Thoracic aorta (tissue), 2 donors: ENCODE measurements around the gene GCK. TPM values are rescaled to one million over a fixed set of nuclear protein-coding genes. Genes with fewer than 3 reads are reported as not detected.

Experiments used
- ATAC-seq: fragments of 150-250 bp; one replicate; pipeline ENCODE4 v1.8.0; 2017; ENCODE audit warnings: low read depth; ENCODE audit not compliant: insufficient number of reproducible peaks, low FRiP score
- DNase-seq: peaks from one replicate; pipeline ENCODE4 v3.0.0-alpha.2; 2020; ENCODE audit warnings: low spot score
- H3K27ac ChIP-seq, 2 donors: fragments of 200-600 bp; sonication (generic); 1 replicate in 1 of 2; 2 replicates in 1 of 2; pipeline ENCODE4 v1.5.1; 2016; ENCODE audit warnings: mild to moderate bottlenecking in 2 of 2, moderate library complexity in 2 of 2
- H3K27me3 ChIP-seq: fragments of 200-600 bp; sonication (generic); replicated peaks from 2 replicates; pipeline ENCODE4 v1.6.0; 2016; ENCODE audit warnings: mild to moderate bottlenecking; ENCODE audit not compliant: insufficient read depth
- H3K36me3 ChIP-seq: fragments of 200-600 bp; sonication (generic); one replicate; pipeline ENCODE4 v1.5.1; 2016
- H3K4me1 ChIP-seq, 2 donors: fragments of 200-600 bp; sonication (generic); 1 replicate in 1 of 2; 2 replicates in 1 of 2; pipeline versions ENCODE4 v1.5.1 to v1.6.0; 2016; ENCODE audit warnings: low read depth in 2 of 2, mild to moderate bottlenecking in 1 of 2; ENCODE audit not compliant: control insufficient read depth in 1 of 2
- H3K4me3 ChIP-seq: fragments of 200-600 bp; sonication (generic); 2 replicates; pipeline ENCODE4 v1.5.1; 2016; ENCODE audit warnings: mild to moderate bottlenecking
- H3K9me3 ChIP-seq: fragments of 200-600 bp; sonication (generic); 2 replicates; pipeline ENCODE4 v1.5.1; 2016
- CTCF ChIP-seq: fragments of 200-600 bp; sonication (generic); IDR thresholded peaks from one replicate; pipeline ENCODE4 v1.5.1; 2019; ENCODE audit warnings: antibody characterized with exemption
- total RNA-seq, 2 donors: library from RNA; depleted of rRNA; stranded (reverse); fragments of >200 nt; gene quantifications; one replicate each; pipeline versions ENCODE4 v1.1.0 to v1.2.3, GENCODE V29; 2016

The GCK gene
- total RNA-seq, 2 donors from 2014 or later: 1.6 to 2.3 TPM

DNA sequence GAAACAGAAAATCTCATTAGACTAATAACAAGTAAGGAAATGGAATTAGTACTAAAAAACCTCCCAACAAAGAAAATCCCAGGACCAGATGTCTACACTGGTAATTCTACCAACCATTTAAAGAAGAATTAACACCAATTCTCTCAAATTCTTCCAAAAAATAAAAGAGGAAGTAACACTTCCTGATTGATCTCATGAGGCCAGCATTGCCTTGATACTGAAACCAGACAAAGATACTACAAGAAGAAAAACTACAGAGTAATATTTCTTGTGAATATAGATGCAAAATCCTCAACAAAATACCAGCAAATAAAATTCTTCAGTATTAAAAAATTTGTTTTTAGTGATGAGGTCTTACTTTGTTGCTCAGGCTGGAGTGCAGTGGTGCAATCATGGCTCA, 21.3 kb downstream of the GCK start:
- no peak for DNase-seq
- ATAC-seq: no peak
- Histone ChIP-seq H3K36me3 (no peaks in the 10 kb centered on the region), H3K4me1 (no peaks in the 10 kb centered on the region), H3K27me3 (no peaks in the 10 kb centered on the region), H3K27ac (no peak overlapping the region), H3K9me3 (no peaks in the 10 kb centered on the region), H3K4me3 (no peak overlapping the region)
- no peak for TF ChIP-seq CTCF

DNA sequence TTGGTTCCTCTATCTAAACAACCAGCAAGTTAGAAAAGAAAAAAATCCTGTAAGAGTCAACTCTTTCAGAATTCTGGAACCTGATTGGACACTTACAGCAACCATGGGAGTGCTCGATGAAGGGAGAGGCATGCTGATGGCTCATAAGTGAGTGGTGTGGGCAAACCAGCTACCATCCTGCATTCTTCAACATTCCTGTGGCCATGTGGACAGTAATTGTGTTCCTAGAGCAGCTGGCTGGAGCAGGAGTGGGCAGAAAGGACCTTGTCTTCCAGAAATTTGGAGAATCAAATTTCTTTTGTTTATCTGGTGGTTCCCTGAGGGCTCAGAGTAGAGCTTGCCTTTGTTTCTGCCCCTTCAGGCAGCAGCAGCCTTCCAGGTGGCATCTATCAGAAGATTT, 25.6 kb downstream of the GCK start:
- no peak for ATAC-seq
- H3K36me3 ChIP-seq: no peaks in the 10 kb centered on the region
- no peak overlapping the region for H3K4me3 ChIP-seq
- no peaks in the 10 kb centered on the region for H3K9me3 ChIP-seq
- H3K27ac ChIP-seq: no peak overlapping the region
- TF ChIP-seq CTCF: no peak
- no peaks in the 10 kb centered on the region for H3K27me3 ChIP-seq
- no peaks in the 10 kb centered on the region for H3K4me1 ChIP-seq
- no peak for DNase-seq

DNA sequence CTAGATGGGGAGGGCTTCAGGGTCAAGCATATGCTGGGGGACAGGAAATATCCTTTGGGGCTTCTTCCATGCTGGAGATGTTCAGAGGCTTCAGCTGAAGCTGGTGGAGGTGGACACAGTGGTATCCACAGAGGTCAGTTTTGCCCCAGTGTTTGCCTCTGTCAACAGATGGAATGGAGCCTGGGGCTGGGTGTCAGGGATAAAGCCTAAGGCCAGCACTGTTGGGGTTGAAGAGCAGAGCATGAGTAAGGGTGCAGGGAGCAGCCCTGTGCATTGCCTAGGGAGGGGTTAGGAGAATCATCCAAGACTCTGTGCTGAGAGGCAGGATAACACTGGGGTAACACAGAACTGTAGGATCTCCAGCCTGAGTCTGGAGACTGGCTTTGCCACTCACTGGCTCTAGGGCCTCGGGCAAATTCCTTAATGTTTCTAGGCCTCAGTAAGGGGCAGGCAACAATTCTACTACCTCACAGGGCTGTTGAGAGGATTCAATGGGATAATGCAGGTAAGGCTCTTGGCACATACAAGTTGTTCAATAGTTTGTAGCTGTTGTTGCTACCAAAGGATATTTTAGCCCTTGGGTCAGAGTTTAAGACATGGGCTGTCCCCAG, 26.3 kb downstream of the GCK start:
- no peak for ATAC-seq
- H3K4me1 ChIP-seq: no peaks in the 10 kb centered on the region
- no peak overlapping the region for H3K27ac ChIP-seq
- no peak for DNase-seq
- no peaks in the 10 kb centered on the region for H3K36me3 ChIP-seq
- TF ChIP-seq CTCF: no peak
- H3K4me3 ChIP-seq: no peak overlapping the region
- no peaks in the 10 kb centered on the region for H3K9me3 ChIP-seq
- H3K27me3 ChIP-seq: no peaks in the 10 kb centered on the region

- DNase-seq: no peak
Observed at GRCh38 chr7:44162179-44162578, 27.1 kb downstream of the GCK start.

DNA sequence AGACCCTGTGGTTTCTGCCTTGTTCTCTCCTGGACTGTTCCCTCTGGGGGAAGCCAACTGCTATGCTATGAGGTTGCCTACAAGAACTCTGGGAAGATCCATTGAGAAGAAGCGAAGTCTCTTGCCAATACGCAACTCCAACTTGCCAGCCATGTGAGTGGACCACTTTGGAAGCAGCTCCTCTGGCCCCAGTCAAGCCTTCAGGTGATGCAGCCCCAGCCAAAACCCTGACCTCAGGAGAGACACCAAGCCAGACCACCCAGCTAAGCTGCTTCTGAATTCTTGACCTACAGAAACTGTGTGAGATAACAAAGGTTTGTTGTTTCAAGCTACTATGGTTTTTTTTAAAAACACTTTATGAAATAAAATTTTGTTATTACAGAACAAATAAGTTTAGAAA, 27.9 kb downstream of the GCK start:
- TF ChIP-seq CTCF: no peak
- Histone ChIP-seq H3K27ac (no peak overlapping the region), H3K4me1 (no peaks in the 10 kb centered on the region), H3K9me3 (no peaks in the 10 kb centered on the region), H3K4me3 (no peak overlapping the region), H3K36me3 (no peaks in the 10 kb centered on the region), H3K27me3 (no peaks in the 10 kb centered on the region)
- no peak for ATAC-seq
- no peak for DNase-seq

More at GRCh38 chr7:44162179-44162578, 27.1 kb downstream of the GCK start:
- H3K9me3 ChIP-seq: no peaks in the 10 kb centered on the region
- H3K27me3 ChIP-seq: no peaks in the 10 kb centered on the region
- no peaks in the 10 kb centered on the region for H3K36me3 ChIP-seq
- TF ChIP-seq CTCF: no peak
- no peak overlapping the region for H3K4me3 ChIP-seq
- ATAC-seq: no peak
- H3K4me1 ChIP-seq: no peaks in the 10 kb centered on the region
- no peak overlapping the region for H3K27ac ChIP-seq
